Mesenteric fat pad (tissue), 1 donor: ENCODE measurements around the gene ROR2. TPM values are rescaled to one million over a fixed set of nuclear protein-coding genes. Genes with fewer than 3 reads are reported as not detected.

ENCODE experiments used
- DNase-seq: peaks from one replicate; pipeline ENCODE4 v3.0.0-alpha.2; 2020; ENCODE audit warnings: low spot score
- total RNA-seq: library from RNA; stranded (reverse); fragmentation: NEBNext Ultra II Directional; extraction: Animal tissue kit (Norgen Biotek cat#: 25700); gene quantifications from one replicate; pipeline ENCODE4 v1.2.1, GENCODE V29; 2021
- donor health status: DM: yes; HTN: yes; CAD: no.

ROR2 gene
- total RNA-seq, 1 donor from 2014 or later: 9.5 TPM

- DNase-seq: no peak
These were observed 256.8 kb downstream of the ROR2 start for GRCh38 chr9:91693226-91693625.

GRCh38 chr9:91690540-91691249 is 259.3 kb downstream of the ROR2 start:
- DNase-seq: no peak

- DNase-seq: no peak
These were observed 261.0 kb downstream of the ROR2 start for GRCh38 chr9:91689006-91689405.

GRCh38 chr9:91683269-91683668 is 266.8 kb downstream of the ROR2 start:
- no peak for DNase-seq

- no peak for DNase-seq
These were observed 267.2 kb downstream of the ROR2 start for GRCh38 chr9:91682806-91683205.

GRCh38 chr9:91681461-91682305 is 268.3 kb downstream of the ROR2 start:
- no peak for DNase-seq

- DNase-seq: no peak
These were observed 269.0 kb downstream of the ROR2 start for GRCh38 chr9:91680998-91681397.

GRCh38 chr9:91680106-91680505 is 269.9 kb downstream of the ROR2 start:
- DNase-seq: no peak

- DNase-seq: no peak
These were observed 271.0 kb downstream of the ROR2 start for GRCh38 chr9:91678807-91679580.

GRCh38 chr9:91677822-91678436 is 272.1 kb downstream of the ROR2 start:
- no peak for DNase-seq

GRCh38 chr9:91677331-91677730 is 272.7 kb downstream of the ROR2 start:
- DNase-seq: no peak

GRCh38 chr9:91676046-91676445 is 274.0 kb downstream of the ROR2 start:
- no peak for DNase-seq

- DNase-seq: no peak
These were observed 285.4 kb downstream of the ROR2 start for GRCh38 chr9:91664663-91665062.

- no peak for DNase-seq
These were observed 286.2 kb downstream of the ROR2 start for GRCh38 chr9:91663858-91664257.

- DNase-seq: no peak
These were observed 288.6 kb downstream of the ROR2 start for GRCh38 chr9:91661451-91661850.

- no peak for DNase-seq
These were observed 289.5 kb downstream of the ROR2 start for GRCh38 chr9:91660521-91660920.

GRCh38 chr9:91659529-91660495 is 290.2 kb downstream of the ROR2 start:
- no peak for DNase-seq

GRCh38 chr9:91658513-91659105 is 291.4 kb downstream of the ROR2 start:
- no peak for DNase-seq

- no peak for DNase-seq
These were observed 292.5 kb downstream of the ROR2 start for GRCh38 chr9:91657501-91657900.

- DNase-seq: no peak
These were observed 294.4 kb downstream of the ROR2 start for GRCh38 chr9:91655658-91656057.
